ENCODE measurements around the gene CCL5.

- TF ChIP-seq POLR2A (IDR thresholded peaks at IDR 0.05) (no peak), CTCF (IDR thresholded peaks at IDR 0.05 in 8 of 11, conservative IDR thresholded peaks at IDR 0.05 in 3 of 11) (no peak)
These were observed 2.7 kb downstream of the CCL5 start for GRCh38 chr17:35877345-35878029.
